BE2C (cell line): ENCODE data around the gene TRIM2.

ENCODE experiments used
- DNase-seq: peaks from one replicate; pipeline ENCODE4 v3.0.0-alpha.2; 2020
- H3K27me3 ChIP-seq: fragments of 250-450 bp; sonication (Bioruptor Pico); 2 replicates; pipeline ENCODE4 v1.5.1; 2020; ENCODE audit warnings: mild to moderate bottlenecking
- H3K36me3 ChIP-seq: fragments of 250-450 bp; sonication (Bioruptor Pico); 2 replicates; pipeline ENCODE4 v1.5.1; 2020; ENCODE audit warnings: mild to moderate bottlenecking
- H3K4me1 ChIP-seq: fragments of 250-450 bp; sonication (Bioruptor Pico); 2 replicates; pipeline ENCODE4 v1.5.1; 2020
- H3K4me3 ChIP-seq: 2 replicates; pipeline ENCODE4 v1.5.1; 2011; ENCODE audit warnings: low read depth, low read length
- H3K9me3 ChIP-seq: fragments of 250-450 bp; sonication (Bioruptor Pico); 2 replicates; pipeline ENCODE4 v1.5.1; 2020
- CTCF ChIP-seq: IDR thresholded peaks from 2 replicates; pipeline ENCODE4 v1.5.1; 2012; ENCODE audit warnings: mild to moderate bottlenecking, low read depth, low read length

Gene TRIM2

GRCh38 chr4:153215921-153216320 lies 11.7 kb downstream of the TRIM2 start:
- no peak for DNase-seq
- Histone ChIP-seq H3K4me3 (no peak overlapping the region), H3K9me3 (no peaks in the 10 kb centered on the region), H3K4me1 (peaks cover 2% of the 10 kb centered on the region; the same call in 1 of the 2 replicates), H3K27me3 (no peaks in the 10 kb centered on the region), H3K36me3 (no peaks in the 10 kb centered on the region)
- TF ChIP-seq CTCF = no peak

- H3K4me3 ChIP-seq = no peak overlapping the region
- no peaks in the 10 kb centered on the region; the same call in 1 of the 2 replicates for H3K4me1 ChIP-seq
- no peak for TF ChIP-seq CTCF
- no peaks in the 10 kb centered on the region for H3K27me3 ChIP-seq
- H3K9me3 ChIP-seq = no peaks in the 10 kb centered on the region
- H3K36me3 ChIP-seq = no peaks in the 10 kb centered on the region
- DNase-seq = no peak
Observed at GRCh38 chr4:153216546-153216945, 12.3 kb downstream of the TRIM2 start.

DNA sequence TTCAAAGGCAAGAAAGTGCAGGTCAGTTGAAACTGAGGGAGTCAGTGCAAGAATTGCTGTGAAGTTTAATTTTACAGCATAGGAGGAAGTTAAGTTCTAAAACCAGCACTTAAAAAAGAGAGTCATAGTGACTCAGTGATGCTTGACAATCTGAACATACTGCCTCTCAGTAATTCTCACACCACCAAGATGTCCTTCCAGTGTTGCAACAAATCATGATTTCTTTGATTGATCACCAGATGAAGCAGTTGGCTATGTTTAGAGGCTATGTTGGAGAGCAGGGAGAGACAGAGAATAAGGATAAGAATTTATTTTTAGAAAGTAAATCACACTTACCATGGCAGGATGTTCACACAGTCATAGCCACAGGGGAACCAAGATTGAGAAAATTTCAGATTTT lies 13.2 kb downstream of the TRIM2 start:
- Histone ChIP-seq H3K27me3 (no peaks in the 10 kb centered on the region), H3K4me3 (no peak overlapping the region), H3K9me3 (no peaks in the 10 kb centered on the region), H3K36me3 (no peaks in the 10 kb centered on the region), H3K4me1 (no peaks in the 10 kb centered on the region; the same call in 1 of the 2 replicates)
- no peak for DNase-seq
- TF ChIP-seq CTCF = no peak

GRCh38 chr4:153218961-153219360 lies 14.7 kb downstream of the TRIM2 start:
- H3K36me3 ChIP-seq = no peaks in the 10 kb centered on the region
- H3K27me3 ChIP-seq = no peaks in the 10 kb centered on the region
- H3K4me1 ChIP-seq = no peaks in the 10 kb centered on the region; the same call in 1 of the 2 replicates
- TF ChIP-seq CTCF = no peak
- no peaks in the 10 kb centered on the region for H3K9me3 ChIP-seq
- no peak for DNase-seq
- no peak overlapping the region for H3K4me3 ChIP-seq

GRCh38 chr4:153220682-153221395 lies 16.6 kb downstream of the TRIM2 start:
- Histone ChIP-seq H3K4me1 (no peaks in the 10 kb centered on the region; the same call in 1 of the 2 replicates), H3K4me3 (no peak overlapping the region), H3K9me3 (no peaks in the 10 kb centered on the region), H3K36me3 (no peaks in the 10 kb centered on the region), H3K27me3 (no peaks in the 10 kb centered on the region)
- TF ChIP-seq CTCF = no peak
- DNase-seq = no peak

- no peaks in the 10 kb centered on the region; the same call in 1 of the 2 replicates for H3K4me1 ChIP-seq
- TF ChIP-seq CTCF = no peak
- DNase-seq = peak; percentile 67
- H3K27me3 ChIP-seq = no peaks in the 10 kb centered on the region
- peak overlapping the region; percentile 85 for H3K4me3 ChIP-seq
- no peaks in the 10 kb centered on the region for H3K9me3 ChIP-seq
- H3K36me3 ChIP-seq = no peaks in the 10 kb centered on the region
Observed at GRCh38 chr4:153221783-153222706, 17.8 kb downstream of the TRIM2 start.
